Brain microvascular endothelial cell (primary cell): ENCODE results near the gene SHC3.

Experiments
- DNase-seq: peaks from one replicate; pipeline ENCODE4 v3.0.0-alpha.2; 2020
- H3K27ac ChIP-seq: fragments of 250-450 bp; sonication (Bioruptor Pico); 2 replicates; pipeline ENCODE4 v1.5.1; 2020; ENCODE audit warnings: mild to moderate bottlenecking, moderate library complexity
- H3K27me3 ChIP-seq: fragments of 250-450 bp; sonication (Bioruptor Pico); replicated peaks from 2 replicates; pipeline ENCODE4 v1.5.1; 2020; ENCODE audit warnings: mild to moderate bottlenecking
- H3K36me3 ChIP-seq: fragments of 250-450 bp; sonication (Bioruptor Pico); replicated peaks from 2 replicates; pipeline ENCODE4 v1.5.1; 2020; ENCODE audit warnings: mild to moderate bottlenecking
- H3K4me3 ChIP-seq: 2 replicates; pipeline ENCODE4 v1.5.1; 2011; ENCODE audit warnings: low read depth, mild to moderate bottlenecking, control low read depth, low read length, moderate library complexity
- in situ Hi-C: cut with HindIII; loops from 2 replicates; pipeline ENCODE4 v1.10.0; 2017; ENCODE audit warnings: low sequenced_read_pairs, low pct_ligation_motif_present
- TF ChIP-seq, protein P1 (sequence below): IDR thresholded peaks from 2 replicates; pipeline ENCODE4 v1.5.1; 2011; ENCODE audit warnings: low read depth, mild to moderate bottlenecking, moderate library complexity, low read length, control low read depth, inconsistent platforms; ENCODE audit errors: missing control alignments

Gene SHC3

DNA sequence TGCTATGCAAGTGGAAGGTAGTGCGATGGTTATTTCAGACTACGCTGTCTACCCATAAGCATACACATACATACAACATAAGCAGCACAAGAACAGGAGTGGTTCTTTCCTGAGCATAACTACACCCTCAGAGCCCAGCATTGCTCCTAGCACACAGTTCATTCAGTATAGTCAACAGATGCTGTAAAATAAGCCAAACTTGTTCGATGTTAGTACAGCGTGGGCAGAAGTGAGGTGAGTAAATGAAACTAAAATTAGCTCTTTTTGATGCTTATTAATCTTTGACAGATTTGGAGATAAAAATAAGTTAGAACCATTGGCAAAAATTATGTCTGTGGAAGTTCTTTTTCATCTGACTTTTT is 139.5 kb downstream of the SHC3 start:
- in situ Hi-C loops, result no loop called here
- no peak overlapping the region for H3K4me3 ChIP-seq
- peaks cover 5% of the 10 kb centered on the region for H3K36me3 ChIP-seq
- TF ChIP-seq, protein P1, sequence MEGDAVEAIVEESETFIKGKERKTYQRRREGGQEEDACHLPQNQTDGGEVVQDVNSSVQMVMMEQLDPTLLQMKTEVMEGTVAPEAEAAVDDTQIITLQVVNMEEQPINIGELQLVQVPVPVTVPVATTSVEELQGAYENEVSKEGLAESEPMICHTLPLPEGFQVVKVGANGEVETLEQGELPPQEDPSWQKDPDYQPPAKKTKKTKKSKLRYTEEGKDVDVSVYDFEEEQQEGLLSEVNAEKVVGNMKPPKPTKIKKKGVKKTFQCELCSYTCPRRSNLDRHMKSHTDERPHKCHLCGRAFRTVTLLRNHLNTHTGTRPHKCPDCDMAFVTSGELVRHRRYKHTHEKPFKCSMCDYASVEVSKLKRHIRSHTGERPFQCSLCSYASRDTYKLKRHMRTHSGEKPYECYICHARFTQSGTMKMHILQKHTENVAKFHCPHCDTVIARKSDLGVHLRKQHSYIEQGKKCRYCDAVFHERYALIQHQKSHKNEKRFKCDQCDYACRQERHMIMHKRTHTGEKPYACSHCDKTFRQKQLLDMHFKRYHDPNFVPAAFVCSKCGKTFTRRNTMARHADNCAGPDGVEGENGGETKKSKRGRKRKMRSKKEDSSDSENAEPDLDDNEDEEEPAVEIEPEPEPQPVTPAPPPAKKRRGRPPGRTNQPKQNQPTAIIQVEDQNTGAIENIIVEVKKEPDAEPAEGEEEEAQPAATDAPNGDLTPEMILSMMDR, result no peak
- H3K27me3 ChIP-seq, result no peaks in the 10 kb centered on the region
- peak overlapping the region; percentile 47 for H3K27ac ChIP-seq
- DNase-seq, result no peak

DNA sequence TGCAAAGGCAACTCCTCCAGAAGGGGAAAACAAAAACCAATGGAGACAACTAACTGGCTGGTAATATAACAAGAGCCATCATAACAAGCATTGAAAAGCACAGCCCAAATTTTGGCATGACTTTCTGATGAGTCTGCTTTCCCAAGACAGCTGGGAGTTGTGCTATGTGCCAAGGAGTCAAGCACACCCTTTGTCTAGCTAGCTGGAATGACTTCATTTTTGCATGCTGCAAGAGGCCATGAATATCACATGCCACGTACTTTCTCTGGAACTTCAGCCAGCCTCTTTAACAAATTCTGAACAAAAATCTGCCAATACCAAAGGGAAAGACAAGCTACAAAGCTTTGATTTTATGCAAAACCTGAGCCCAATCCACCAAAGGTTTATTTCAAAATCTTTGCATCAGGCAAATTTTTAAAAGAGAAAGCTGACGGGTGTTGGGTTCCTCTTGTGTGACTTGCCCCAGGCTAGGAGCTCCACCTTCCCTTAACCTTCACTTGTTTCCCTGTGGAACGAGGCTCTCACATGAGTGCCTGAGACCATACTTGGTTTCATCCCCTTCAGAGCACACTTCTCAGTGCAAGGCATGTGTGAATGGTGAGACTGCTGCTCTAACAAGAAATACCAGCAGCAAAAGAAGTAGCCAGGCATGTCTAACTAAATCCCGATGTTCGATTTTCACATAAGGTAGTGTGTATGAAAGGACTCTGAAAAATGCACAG is 140.1 kb downstream of the SHC3 start:
- Histone ChIP-seq H3K27ac (peak overlapping the region; percentile 47), H3K27me3 (no peaks in the 10 kb centered on the region), H3K4me3 (no peak overlapping the region), H3K36me3 (peaks cover 2% of the 10 kb centered on the region)
- TF ChIP-seq, protein P1, result no peak
- peak; percentile 65 for DNase-seq
- in situ Hi-C loops, result no loop called here

DNA sequence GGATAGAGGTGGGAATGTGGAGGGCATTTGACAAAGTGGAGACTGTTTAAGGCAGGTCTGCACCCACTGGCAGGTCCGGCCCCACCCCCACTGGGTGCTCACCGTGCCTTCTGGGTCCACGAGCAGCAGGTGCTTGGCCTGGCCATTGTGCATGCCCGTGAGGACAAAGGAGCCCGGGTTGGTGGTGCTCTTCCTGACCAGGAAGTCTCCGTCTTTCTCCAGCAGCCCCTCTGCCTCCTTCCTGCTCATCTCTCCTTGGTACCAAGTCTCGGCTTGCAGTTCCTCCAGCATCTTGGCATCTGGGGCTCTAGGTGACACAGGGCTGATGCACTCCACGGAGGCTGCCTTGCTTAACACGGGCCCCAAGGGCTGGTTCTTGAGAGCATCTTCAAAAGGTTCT is 140.7 kb downstream of the SHC3 start:
- no peak overlapping the region for H3K4me3 ChIP-seq
- TF ChIP-seq, protein P1, result no peak
- H3K27ac ChIP-seq, result no peak overlapping the region
- H3K27me3 ChIP-seq, result no peaks in the 10 kb centered on the region
- H3K36me3 ChIP-seq, result no peaks in the 10 kb centered on the region
- DNase-seq, result no peak
- in situ Hi-C loops, result no loop called here

DNA sequence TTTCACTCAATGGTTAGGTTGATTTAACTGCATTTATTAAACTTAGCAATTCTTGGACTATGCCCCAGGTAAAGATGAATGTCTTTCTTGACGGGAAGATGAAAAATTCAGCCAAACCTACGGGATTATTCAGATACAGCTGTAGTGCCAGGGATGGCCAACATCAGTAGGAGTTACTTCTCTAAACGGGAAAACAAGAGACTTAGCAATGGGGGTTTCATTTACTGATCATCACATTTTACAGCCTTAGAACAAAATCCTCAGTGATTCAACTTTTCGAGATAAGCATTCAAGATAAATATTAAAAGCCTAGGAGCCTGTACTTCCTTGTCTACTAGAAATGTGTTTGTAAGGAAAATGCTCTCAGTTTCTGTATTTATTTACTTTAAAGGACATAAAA is 141.3 kb downstream of the SHC3 start:
- no peak overlapping the region for H3K27ac ChIP-seq
- no peaks in the 10 kb centered on the region for H3K27me3 ChIP-seq
- H3K36me3 ChIP-seq, result no peaks in the 10 kb centered on the region
- no peak overlapping the region for H3K4me3 ChIP-seq
- no peak for DNase-seq
- in situ Hi-C loops, result no loop called here
- TF ChIP-seq, protein P1, result no peak

DNA sequence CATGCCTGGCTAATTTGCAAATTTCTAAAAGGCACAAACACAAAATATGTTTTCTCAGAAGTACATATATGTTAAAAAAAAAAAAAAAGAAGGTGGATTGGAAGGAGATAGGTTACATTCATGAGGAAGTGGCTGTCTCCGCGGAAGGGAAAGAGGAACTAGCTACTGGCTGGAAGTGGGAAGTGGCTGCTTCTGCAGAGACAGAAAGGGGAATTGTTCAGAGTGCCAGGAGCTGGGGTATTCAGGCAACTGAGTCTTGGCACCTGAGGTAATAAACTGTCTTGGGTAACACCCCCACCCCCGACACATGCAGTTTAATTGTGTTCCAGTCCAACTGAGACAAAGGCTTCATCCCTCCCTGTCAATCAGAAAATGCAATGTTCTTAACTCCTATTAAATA is 141.7 kb downstream of the SHC3 start:
- in situ Hi-C loops, result no loop called here
- TF ChIP-seq, protein P1, result no peak

DNA sequence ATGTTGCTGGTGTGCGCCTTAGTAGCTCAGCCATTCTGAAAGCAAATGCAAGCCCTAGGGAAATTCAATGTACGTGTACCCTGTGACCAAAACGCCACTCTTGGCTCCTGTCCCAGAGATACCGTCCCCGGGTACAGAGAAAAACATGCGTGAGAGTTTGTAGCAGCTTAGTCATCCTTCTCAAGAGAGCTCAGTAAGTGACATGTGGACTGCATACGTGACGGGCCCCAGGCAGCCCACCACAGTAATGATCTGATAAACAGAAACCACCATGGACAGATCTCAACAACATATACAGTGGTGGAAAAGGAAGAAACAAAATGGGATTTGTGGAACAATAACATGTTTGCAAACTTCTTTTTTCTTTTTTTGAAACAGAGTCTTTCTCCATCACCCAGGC is 142.2 kb downstream of the SHC3 start:
- DNase-seq, result peak; percentile 83
- no peak overlapping the region for H3K4me3 ChIP-seq
- peak overlapping the region; percentile 24 for H3K27ac ChIP-seq
- no peaks in the 10 kb centered on the region for H3K27me3 ChIP-seq
- in situ Hi-C loops, result no loop called here
- TF ChIP-seq, protein P1, result no peak
- peaks cover 4% of the 10 kb centered on the region for H3K36me3 ChIP-seq

More for the DNA sequence above, 141.7 kb downstream of the SHC3 start:
- Histone ChIP-seq H3K27me3 (no peaks in the 10 kb centered on the region), H3K27ac (no peak overlapping the region), H3K36me3 (peaks cover under 1% of the 10 kb centered on the region), H3K4me3 (no peak overlapping the region)
- no peak for DNase-seq
